ENCODE data around the gene PPARGC1A.

DNA sequence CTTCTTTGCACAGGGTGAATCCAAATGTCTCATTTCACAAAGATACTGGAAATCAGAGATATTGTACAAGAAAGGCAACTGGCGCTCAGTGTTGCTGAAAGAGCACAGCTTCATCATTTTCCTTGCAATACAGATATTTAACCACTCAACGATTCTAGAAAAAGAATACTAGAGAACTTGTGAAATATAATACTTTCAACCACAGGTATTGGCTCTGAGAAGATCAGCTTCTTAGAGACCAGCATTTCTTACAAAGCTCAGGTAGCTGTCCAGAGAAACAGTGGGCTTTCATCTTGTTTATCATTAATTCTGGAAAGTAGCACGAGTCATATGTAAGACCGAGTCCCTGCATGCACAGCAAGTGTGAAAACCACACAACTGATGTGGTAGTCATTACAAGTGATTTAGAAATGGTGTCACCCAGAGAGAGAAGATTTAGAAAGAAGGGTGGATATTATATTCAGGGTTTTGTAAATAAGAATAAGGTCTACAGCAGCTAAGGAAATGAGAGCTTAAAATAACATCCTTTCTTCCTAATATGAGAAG, 7.8 kb upstream of the PPARGC1A start:
- TF ChIP-seq, protein P1, sequence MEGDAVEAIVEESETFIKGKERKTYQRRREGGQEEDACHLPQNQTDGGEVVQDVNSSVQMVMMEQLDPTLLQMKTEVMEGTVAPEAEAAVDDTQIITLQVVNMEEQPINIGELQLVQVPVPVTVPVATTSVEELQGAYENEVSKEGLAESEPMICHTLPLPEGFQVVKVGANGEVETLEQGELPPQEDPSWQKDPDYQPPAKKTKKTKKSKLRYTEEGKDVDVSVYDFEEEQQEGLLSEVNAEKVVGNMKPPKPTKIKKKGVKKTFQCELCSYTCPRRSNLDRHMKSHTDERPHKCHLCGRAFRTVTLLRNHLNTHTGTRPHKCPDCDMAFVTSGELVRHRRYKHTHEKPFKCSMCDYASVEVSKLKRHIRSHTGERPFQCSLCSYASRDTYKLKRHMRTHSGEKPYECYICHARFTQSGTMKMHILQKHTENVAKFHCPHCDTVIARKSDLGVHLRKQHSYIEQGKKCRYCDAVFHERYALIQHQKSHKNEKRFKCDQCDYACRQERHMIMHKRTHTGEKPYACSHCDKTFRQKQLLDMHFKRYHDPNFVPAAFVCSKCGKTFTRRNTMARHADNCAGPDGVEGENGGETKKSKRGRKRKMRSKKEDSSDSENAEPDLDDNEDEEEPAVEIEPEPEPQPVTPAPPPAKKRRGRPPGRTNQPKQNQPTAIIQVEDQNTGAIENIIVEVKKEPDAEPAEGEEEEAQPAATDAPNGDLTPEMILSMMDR (conservative IDR thresholded peaks at IDR 0.05 in 1 of 2, IDR thresholded peaks at IDR 0.05 in 1 of 2; ENCODE audit: extremely low read depth in 1 of 2, insufficient read depth in 1 of 2, low read depth in 1 of 2, low read length in 2 of 2), result no peak
- no peak for TF ChIP-seq EZH2 (IDR thresholded peaks at IDR 0.05; ENCODE audit: borderline replicate concordance, low read length)

Measured in mammary epithelial cell (primary cell).